Kidney epithelial cell (primary cell): Measurements from ENCODE around the gene ZCWPW2. TPM values are rescaled to one million over a fixed set of nuclear protein-coding genes. Genes with fewer than 3 reads are reported as not detected.

Experiments
- DNase-seq: peaks from one replicate; pipeline ENCODE4 v3.0.0-alpha.2; 2010; ENCODE audit warnings: low read depth
- H3K27me3 ChIP-seq: 2 replicates; pipeline ENCODE4 v1.6.0; 2011; ENCODE audit warnings: low read length; ENCODE audit not compliant: control insufficient read depth, insufficient read depth
- H3K36me3 ChIP-seq: 2 replicates; pipeline ENCODE4 v1.5.1; 2011; ENCODE audit warnings: low read length; ENCODE audit not compliant: control insufficient read depth, insufficient read depth
- H3K4me3 ChIP-seq: 2 replicates; pipeline ENCODE4 v1.5.1; 2011; ENCODE audit warnings: low read depth, mild to moderate bottlenecking, control low read depth, low read length
- CTCF ChIP-seq: IDR thresholded peaks from 2 replicates; pipeline ENCODE4 v1.5.1; 2011; ENCODE audit warnings: mild to moderate bottlenecking, moderate library complexity, low read length, control low read depth, inconsistent platforms; ENCODE audit not compliant: insufficient read depth, poor library complexity, severe bottlenecking
- total RNA-seq: library from RNA; depleted of rRNA; stranded (reverse); fragments of >200 nt; gene quantifications from 2 replicates; pipeline ENCODE4 v1.2.3, GENCODE V29; 2015

Gene ZCWPW2
- total RNA-seq, 1 donor from 2014 or later: 0.13 TPM

- no peak for TF ChIP-seq CTCF
- Histone ChIP-seq H3K27me3 (no peaks in the 10 kb centered on the region), H3K36me3 (no peaks in the 10 kb centered on the region), H3K4me3 (no peak overlapping the region)
- peak; percentile 1 for DNase-seq
These were observed 118.9 kb downstream of the ZCWPW2 start for GRCh38 chr3:28467414-28467813.

- TF ChIP-seq CTCF: peak; percentile 61
- Histone ChIP-seq H3K27me3 (no peaks in the 10 kb centered on the region), H3K36me3 (no peaks in the 10 kb centered on the region), H3K4me3 (no peak overlapping the region)
- peak; percentile 18 for DNase-seq
These were observed 127.7 kb downstream of the ZCWPW2 start for GRCh38 chr3:28476194-28476593.

- Histone ChIP-seq H3K4me3 (no peak overlapping the region), H3K36me3 (no peaks in the 10 kb centered on the region), H3K27me3 (no peaks in the 10 kb centered on the region)
- no peak for DNase-seq
- no peak for TF ChIP-seq CTCF
These were observed 128.2 kb downstream of the ZCWPW2 start for GRCh38 chr3:28476764-28477163.

- no peaks in the 10 kb centered on the region for H3K36me3 ChIP-seq
- no peak for DNase-seq
- no peak overlapping the region for H3K4me3 ChIP-seq
- H3K27me3 ChIP-seq: no peaks in the 10 kb centered on the region
- no peak for TF ChIP-seq CTCF
These were observed 136.6 kb downstream of the ZCWPW2 start for GRCh38 chr3:28485164-28485563.

- DNase-seq: no peak
- Histone ChIP-seq H3K36me3 (no peaks in the 10 kb centered on the region), H3K4me3 (no peak overlapping the region), H3K27me3 (no peaks in the 10 kb centered on the region)
- no peak for TF ChIP-seq CTCF
These were observed 146.8 kb downstream of the ZCWPW2 start for GRCh38 chr3:28495301-28495700.

- Histone ChIP-seq H3K4me3 (no peak overlapping the region), H3K36me3 (no peaks in the 10 kb centered on the region), H3K27me3 (no peaks in the 10 kb centered on the region)
- TF ChIP-seq CTCF: no peak
- DNase-seq: no peak
These were observed 153.9 kb downstream of the ZCWPW2 start for GRCh38 chr3:28502397-28502937.
